Liver (tissue), 9 donors: ENCODE results near the gene DYNC2LI1. TPM values are rescaled to one million over a fixed set of nuclear protein-coding genes. Genes with fewer than 3 reads are reported as not detected.

ENCODE experiments used
- DNase-seq: peaks from one replicate; pipeline ENCODE4 v3.0.0-alpha.2; 2017; ENCODE audit warnings: low spot score
- H3K27ac ChIP-seq, 2 donors: one replicate each; pipeline ENCODE4 v1.7.0; 2013; ENCODE audit warnings: inconsistent platforms in 2 of 2, low read length in 2 of 2, control low read depth in 1 of 2, low read depth in 1 of 2, mild to moderate bottlenecking in 1 of 2
- H3K27me3 ChIP-seq, 4 donors: one replicate each; pipeline versions ENCODE4 v1.6.1 to v1.7.0; 2013; ENCODE audit warnings: low read length in 3 of 4, inconsistent platforms in 1 of 4, mild to moderate bottlenecking in 1 of 4, moderate library complexity in 1 of 4; ENCODE audit not compliant: control insufficient read depth in 4 of 4, insufficient read depth in 4 of 4
- H3K36me3 ChIP-seq, 4 donors: one replicate each; pipeline versions ENCODE4 v1.6.1 to v1.7.0; 2013; ENCODE audit warnings: low read length in 3 of 4, mild to moderate bottlenecking in 3 of 4, low read depth in 1 of 4, moderate library complexity in 1 of 4; ENCODE audit not compliant: control insufficient read depth in 4 of 4, insufficient read depth in 3 of 4
- H3K4me1 ChIP-seq, 4 donors: one replicate each; pipeline versions ENCODE4 v1.6.1 to v1.7.0; 2013; ENCODE audit warnings: low read length in 3 of 4, mild to moderate bottlenecking in 3 of 4, moderate library complexity in 1 of 4; ENCODE audit not compliant: control insufficient read depth in 4 of 4, insufficient read depth in 4 of 4
- H3K4me3 ChIP-seq, 3 donors: one replicate each; pipeline versions ENCODE4 v1.6.1 to v1.7.0; 2013; ENCODE audit warnings: low read length in 3 of 3, control low read depth in 1 of 3, low read depth in 1 of 3, mild to moderate bottlenecking in 1 of 3
- H3K9ac ChIP-seq, 2 donors: one replicate each; pipeline ENCODE4 v1.7.0; 2013; ENCODE audit warnings: low read length in 2 of 2, mild to moderate bottlenecking in 2 of 2, moderate library complexity in 2 of 2, control low read depth in 1 of 2, low read depth in 1 of 2
- H3K9me3 ChIP-seq, 4 donors: one replicate each; pipeline versions ENCODE4 v1.6.1 to v1.7.0; 2013; ENCODE audit warnings: low read length in 3 of 4; ENCODE audit not compliant: control insufficient read depth in 4 of 4
- ATF3 ChIP-seq: IDR thresholded peaks from 2 replicates; pipeline ENCODE4 v1.6.1; 2016; ENCODE audit warnings: antibody characterized with exemption
- EGR1 ChIP-seq, 2 donors: IDR thresholded peaks; 2 replicates each; pipeline ENCODE4 v1.6.1; 2016 to 2018; ENCODE audit warnings: antibody characterized with exemption in 2 of 2, low read depth in 2 of 2
- FOXA1 ChIP-seq: IDR thresholded peaks from 2 replicates; pipeline ENCODE4 v1.6.1; 2016; ENCODE audit warnings: antibody characterized with exemption
- FOXA2 ChIP-seq: IDR thresholded peaks from 2 replicates; pipeline ENCODE4 v1.6.1; 2016; ENCODE audit warnings: antibody characterized with exemption
- GABPA ChIP-seq, 2 donors: IDR thresholded peaks in 1 of 2; conservative IDR thresholded peaks in 1 of 2; 2 replicates each; pipeline ENCODE4 v1.6.1; 2016; ENCODE audit warnings: antibody characterized with exemption in 2 of 2, mild to moderate bottlenecking in 1 of 2, moderate library complexity in 1 of 2
- HNF4A ChIP-seq, 2 donors: conservative IDR thresholded peaks; 2 replicates each; pipeline ENCODE4 v1.6.1; 2016; ENCODE audit warnings: antibody characterized with exemption in 2 of 2, mild to moderate bottlenecking in 2 of 2
- HNF4G ChIP-seq: IDR thresholded peaks from 2 replicates; pipeline ENCODE4 v1.6.1; 2016; ENCODE audit warnings: antibody characterized with exemption
- JUND ChIP-seq, 2 donors: IDR thresholded peaks; 2 replicates each; pipeline ENCODE4 v1.6.1; 2016; ENCODE audit warnings: antibody characterized with exemption in 2 of 2
- NR2F2 ChIP-seq: IDR thresholded peaks from 2 replicates; pipeline ENCODE4 v1.6.1; 2016; ENCODE audit warnings: antibody characterized with exemption
- RAD21 ChIP-seq, 2 donors: IDR thresholded peaks; 2 replicates each; pipeline ENCODE4 v1.6.1; 2016; ENCODE audit warnings: antibody characterized with exemption in 2 of 2, mild to moderate bottlenecking in 2 of 2
- RXRA ChIP-seq, 2 donors: IDR thresholded peaks; 2 replicates each; pipeline ENCODE4 v1.6.1; 2017 to 2018; ENCODE audit warnings: antibody characterized with exemption in 2 of 2, mild to moderate bottlenecking in 1 of 2
- SP1 ChIP-seq: IDR thresholded peaks from 2 replicates; pipeline ENCODE4 v1.6.1; 2018; ENCODE audit warnings: antibody characterized with exemption, mild to moderate bottlenecking
- TAF1 ChIP-seq: conservative IDR thresholded peaks from 2 replicates; pipeline ENCODE4 v1.6.1; 2016; ENCODE audit warnings: antibody characterized with exemption, mild to moderate bottlenecking
- YY1 ChIP-seq: IDR thresholded peaks from 2 replicates; pipeline ENCODE4 v1.6.1; 2016; ENCODE audit warnings: antibody characterized with exemption, mild to moderate bottlenecking
- WGBS: extraction: QIAGEN DNeasy Blood & Tissue Kit; methylation state at CpG from one replicate; pipeline ENCODE4 v1.1.7; 2013; 5-methylcytosine and 5-hydroxymethylcytosine counted together
- polyA plus RNA-seq, 2 donors: library from polyadenylated mRNA; stranded (reverse) in 1 of 2; unstranded in 1 of 2; fragments of 200-250 nt in 1 of 2; fragments of >200 nt in 1 of 2; fragmentation: Nextera tagmentation in 1 of 2; extraction: Ambion mirVana in 1 of 2; gene quantifications; one replicate each; pipeline versions ENCODE4 v1.2.1 to v1.2.3, GENCODE V29; 2013 to 2015
- total RNA-seq, 2 donors: library from RNA; depleted of rRNA; stranded (reverse); fragments of >200 nt; gene quantifications; one replicate each; pipeline ENCODE4 v1.2.3, GENCODE V29; 2014
- TF ChIP-seq, protein P1 (sequence below): fragments of 150-350 bp; IDR thresholded peaks from 2 replicates; pipeline ENCODE4 v1.5.1; 2017; ENCODE audit warnings: improper control_type of control experiment, low read depth, low read length; ENCODE audit not compliant: missing input control
- TF ChIP-seq, protein P2 (sequence below): IDR thresholded peaks from 2 replicates; pipeline ENCODE4 v1.6.1; 2016; ENCODE audit warnings: antibody characterized with exemption, mild to moderate bottlenecking
- TF ChIP-seq, protein P3 (sequence below): IDR thresholded peaks from 2 replicates; pipeline ENCODE4 v1.6.1; 2016; ENCODE audit warnings: antibody characterized with exemption
- TF ChIP-seq, protein P4 (sequence below): IDR thresholded peaks from 2 replicates; pipeline ENCODE4 v1.6.1; 2016; ENCODE audit warnings: antibody characterized with exemption
- donor health status: healthy.
- donor health status: healthy.
- donor health status: healthy.
- donor health status: healthy.
- donor health status: healthy.

The DYNC2LI1 gene
- total and polyA plus RNA-seq, 4 donors: 5.4 to 6.1 (median 5.7) TPM

- TF ChIP-seq, protein P1, sequence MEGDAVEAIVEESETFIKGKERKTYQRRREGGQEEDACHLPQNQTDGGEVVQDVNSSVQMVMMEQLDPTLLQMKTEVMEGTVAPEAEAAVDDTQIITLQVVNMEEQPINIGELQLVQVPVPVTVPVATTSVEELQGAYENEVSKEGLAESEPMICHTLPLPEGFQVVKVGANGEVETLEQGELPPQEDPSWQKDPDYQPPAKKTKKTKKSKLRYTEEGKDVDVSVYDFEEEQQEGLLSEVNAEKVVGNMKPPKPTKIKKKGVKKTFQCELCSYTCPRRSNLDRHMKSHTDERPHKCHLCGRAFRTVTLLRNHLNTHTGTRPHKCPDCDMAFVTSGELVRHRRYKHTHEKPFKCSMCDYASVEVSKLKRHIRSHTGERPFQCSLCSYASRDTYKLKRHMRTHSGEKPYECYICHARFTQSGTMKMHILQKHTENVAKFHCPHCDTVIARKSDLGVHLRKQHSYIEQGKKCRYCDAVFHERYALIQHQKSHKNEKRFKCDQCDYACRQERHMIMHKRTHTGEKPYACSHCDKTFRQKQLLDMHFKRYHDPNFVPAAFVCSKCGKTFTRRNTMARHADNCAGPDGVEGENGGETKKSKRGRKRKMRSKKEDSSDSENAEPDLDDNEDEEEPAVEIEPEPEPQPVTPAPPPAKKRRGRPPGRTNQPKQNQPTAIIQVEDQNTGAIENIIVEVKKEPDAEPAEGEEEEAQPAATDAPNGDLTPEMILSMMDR: no peak
- no peak for TF ChIP-seq HNF4G
- TF ChIP-seq RXRA (IDR thresholded peaks at IDR 0.05): no peak
Observed at GRCh38 chr2:43754180-43754579, 19.7 kb upstream of the DYNC2LI1 start (continued).

- Histone ChIP-seq H3K9ac (no peak overlapping the region), H3K36me3 (no peaks in the 10 kb centered on the region), H3K4me1 (no peaks in the 10 kb centered on the region), H3K27me3 (no peaks in the 10 kb centered on the region), H3K9me3 (no peaks in the 10 kb centered on the region), H3K4me3 (no peak overlapping the region), H3K27ac (no peak overlapping the region)
- no peak for DNase-seq
- WGBS: 81% methylated on average over 3 of the region's 3 CpGs
- TF ChIP-seq, protein P2, sequence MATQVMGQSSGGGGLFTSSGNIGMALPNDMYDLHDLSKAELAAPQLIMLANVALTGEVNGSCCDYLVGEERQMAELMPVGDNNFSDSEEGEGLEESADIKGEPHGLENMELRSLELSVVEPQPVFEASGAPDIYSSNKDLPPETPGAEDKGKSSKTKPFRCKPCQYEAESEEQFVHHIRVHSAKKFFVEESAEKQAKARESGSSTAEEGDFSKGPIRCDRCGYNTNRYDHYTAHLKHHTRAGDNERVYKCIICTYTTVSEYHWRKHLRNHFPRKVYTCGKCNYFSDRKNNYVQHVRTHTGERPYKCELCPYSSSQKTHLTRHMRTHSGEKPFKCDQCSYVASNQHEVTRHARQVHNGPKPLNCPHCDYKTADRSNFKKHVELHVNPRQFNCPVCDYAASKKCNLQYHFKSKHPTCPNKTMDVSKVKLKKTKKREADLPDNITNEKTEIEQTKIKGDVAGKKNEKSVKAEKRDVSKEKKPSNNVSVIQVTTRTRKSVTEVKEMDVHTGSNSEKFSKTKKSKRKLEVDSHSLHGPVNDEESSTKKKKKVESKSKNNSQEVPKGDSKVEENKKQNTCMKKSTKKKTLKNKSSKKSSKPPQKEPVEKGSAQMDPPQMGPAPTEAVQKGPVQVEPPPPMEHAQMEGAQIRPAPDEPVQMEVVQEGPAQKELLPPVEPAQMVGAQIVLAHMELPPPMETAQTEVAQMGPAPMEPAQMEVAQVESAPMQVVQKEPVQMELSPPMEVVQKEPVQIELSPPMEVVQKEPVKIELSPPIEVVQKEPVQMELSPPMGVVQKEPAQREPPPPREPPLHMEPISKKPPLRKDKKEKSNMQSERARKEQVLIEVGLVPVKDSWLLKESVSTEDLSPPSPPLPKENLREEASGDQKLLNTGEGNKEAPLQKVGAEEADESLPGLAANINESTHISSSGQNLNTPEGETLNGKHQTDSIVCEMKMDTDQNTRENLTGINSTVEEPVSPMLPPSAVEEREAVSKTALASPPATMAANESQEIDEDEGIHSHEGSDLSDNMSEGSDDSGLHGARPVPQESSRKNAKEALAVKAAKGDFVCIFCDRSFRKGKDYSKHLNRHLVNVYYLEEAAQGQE: no peak
- TF ChIP-seq NR2F2 (no peak), SP1 (no peak), RAD21 (IDR thresholded peaks at IDR 0.05) (no peak), HNF4G (no peak), TAF1 (no peak), JUND (IDR thresholded peaks at IDR 0.05) (no peak), HNF4A (conservative IDR thresholded peaks at IDR 0.05) (no peak), EGR1 (IDR thresholded peaks at IDR 0.05; ENCODE audit: low read depth in 2 of 2) (no peak), FOXA1 (no peak), FOXA2 (no peak), YY1 (no peak), GABPA (IDR thresholded peaks at IDR 0.05 in 1 of 2, conservative IDR thresholded peaks at IDR 0.05 in 1 of 2) (no peak), ATF3 (no peak), RXRA (IDR thresholded peaks at IDR 0.05) (no peak)
- TF ChIP-seq, protein P1: no peak
- TF ChIP-seq, protein P3, sequence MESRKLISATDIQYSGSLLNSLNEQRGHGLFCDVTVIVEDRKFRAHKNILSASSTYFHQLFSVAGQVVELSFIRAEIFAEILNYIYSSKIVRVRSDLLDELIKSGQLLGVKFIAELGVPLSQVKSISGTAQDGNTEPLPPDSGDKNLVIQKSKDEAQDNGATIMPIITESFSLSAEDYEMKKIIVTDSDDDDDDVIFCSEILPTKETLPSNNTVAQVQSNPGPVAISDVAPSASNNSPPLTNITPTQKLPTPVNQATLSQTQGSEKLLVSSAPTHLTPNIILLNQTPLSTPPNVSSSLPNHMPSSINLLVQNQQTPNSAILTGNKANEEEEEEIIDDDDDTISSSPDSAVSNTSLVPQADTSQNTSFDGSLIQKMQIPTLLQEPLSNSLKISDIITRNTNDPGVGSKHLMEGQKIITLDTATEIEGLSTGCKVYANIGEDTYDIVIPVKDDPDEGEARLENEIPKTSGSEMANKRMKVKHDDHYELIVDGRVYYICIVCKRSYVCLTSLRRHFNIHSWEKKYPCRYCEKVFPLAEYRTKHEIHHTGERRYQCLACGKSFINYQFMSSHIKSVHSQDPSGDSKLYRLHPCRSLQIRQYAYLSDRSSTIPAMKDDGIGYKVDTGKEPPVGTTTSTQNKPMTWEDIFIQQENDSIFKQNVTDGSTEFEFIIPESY: no peak
- TF ChIP-seq, protein P4, sequence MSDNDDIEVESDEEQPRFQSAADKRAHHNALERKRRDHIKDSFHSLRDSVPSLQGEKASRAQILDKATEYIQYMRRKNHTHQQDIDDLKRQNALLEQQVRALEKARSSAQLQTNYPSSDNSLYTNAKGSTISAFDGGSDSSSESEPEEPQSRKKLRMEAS: no peak
Observed at GRCh38 chr2:43758739-43759138, 15.1 kb upstream of the DYNC2LI1 start.
